ENCODE results near the gene PLXND1.

- TF ChIP-seq, protein P1, sequence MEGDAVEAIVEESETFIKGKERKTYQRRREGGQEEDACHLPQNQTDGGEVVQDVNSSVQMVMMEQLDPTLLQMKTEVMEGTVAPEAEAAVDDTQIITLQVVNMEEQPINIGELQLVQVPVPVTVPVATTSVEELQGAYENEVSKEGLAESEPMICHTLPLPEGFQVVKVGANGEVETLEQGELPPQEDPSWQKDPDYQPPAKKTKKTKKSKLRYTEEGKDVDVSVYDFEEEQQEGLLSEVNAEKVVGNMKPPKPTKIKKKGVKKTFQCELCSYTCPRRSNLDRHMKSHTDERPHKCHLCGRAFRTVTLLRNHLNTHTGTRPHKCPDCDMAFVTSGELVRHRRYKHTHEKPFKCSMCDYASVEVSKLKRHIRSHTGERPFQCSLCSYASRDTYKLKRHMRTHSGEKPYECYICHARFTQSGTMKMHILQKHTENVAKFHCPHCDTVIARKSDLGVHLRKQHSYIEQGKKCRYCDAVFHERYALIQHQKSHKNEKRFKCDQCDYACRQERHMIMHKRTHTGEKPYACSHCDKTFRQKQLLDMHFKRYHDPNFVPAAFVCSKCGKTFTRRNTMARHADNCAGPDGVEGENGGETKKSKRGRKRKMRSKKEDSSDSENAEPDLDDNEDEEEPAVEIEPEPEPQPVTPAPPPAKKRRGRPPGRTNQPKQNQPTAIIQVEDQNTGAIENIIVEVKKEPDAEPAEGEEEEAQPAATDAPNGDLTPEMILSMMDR (IDR thresholded peaks at IDR 0.05): no peak
- TF ChIP-seq POLR2A (IDR thresholded peaks at IDR 0.05): no peak
Measured at GRCh38 chr3:129587566-129588210, 18.8 kb downstream of the PLXND1 start.
